PFSK-1 (cell line): ENCODE measurements around the gene ZNF608.

ENCODE experiments used
- POLR2AphosphoS5 ChIP-seq: IDR thresholded peaks from 2 replicates; pipeline ENCODE4 v1.6.1; 2012; ENCODE audit warnings: low read depth, mild to moderate bottlenecking, control low read depth, low read length, moderate library complexity
- SIN3A ChIP-seq: IDR thresholded peaks from 2 replicates; pipeline ENCODE4 v1.6.1; 2012; ENCODE audit warnings: mild to moderate bottlenecking, low read length, moderate library complexity, borderline replicate concordance; ENCODE audit not compliant: insufficient read depth
- TF ChIP-seq, protein P1 (sequence below), 2 experiments: IDR thresholded peaks; 2 replicates each; pipeline versions ENCODE4 v1.6.1 to v1.8.0; 2011 to 2012; ENCODE audit warnings: low read depth in 2 of 2, low read length in 2 of 2, control low read depth in 1 of 2, inconsistent platforms in 1 of 2, mild to moderate bottlenecking in 1 of 2, moderate library complexity in 1 of 2; ENCODE audit not compliant: insufficient read depth in 1 of 2

DNA sequence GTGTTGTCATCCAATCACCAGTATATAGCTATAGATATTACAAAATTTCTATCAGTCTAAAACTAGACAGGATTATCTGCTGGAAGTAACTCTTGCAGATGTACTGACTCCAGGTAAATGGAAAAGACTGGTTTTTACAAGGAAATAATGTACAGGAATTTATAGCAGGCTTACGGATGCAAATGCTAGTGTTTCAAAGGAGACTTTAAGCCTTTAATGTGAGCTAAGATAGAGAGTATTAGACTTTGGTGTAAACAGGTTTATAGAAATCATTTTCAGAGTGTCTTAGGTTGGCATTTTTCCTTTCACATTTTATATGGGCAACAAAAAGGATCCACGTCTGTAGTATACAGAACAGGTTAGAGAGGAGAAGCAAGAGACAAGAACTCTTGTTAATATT is 16.1 kb downstream of the ZNF608 start:
- TF ChIP-seq, protein P1, sequence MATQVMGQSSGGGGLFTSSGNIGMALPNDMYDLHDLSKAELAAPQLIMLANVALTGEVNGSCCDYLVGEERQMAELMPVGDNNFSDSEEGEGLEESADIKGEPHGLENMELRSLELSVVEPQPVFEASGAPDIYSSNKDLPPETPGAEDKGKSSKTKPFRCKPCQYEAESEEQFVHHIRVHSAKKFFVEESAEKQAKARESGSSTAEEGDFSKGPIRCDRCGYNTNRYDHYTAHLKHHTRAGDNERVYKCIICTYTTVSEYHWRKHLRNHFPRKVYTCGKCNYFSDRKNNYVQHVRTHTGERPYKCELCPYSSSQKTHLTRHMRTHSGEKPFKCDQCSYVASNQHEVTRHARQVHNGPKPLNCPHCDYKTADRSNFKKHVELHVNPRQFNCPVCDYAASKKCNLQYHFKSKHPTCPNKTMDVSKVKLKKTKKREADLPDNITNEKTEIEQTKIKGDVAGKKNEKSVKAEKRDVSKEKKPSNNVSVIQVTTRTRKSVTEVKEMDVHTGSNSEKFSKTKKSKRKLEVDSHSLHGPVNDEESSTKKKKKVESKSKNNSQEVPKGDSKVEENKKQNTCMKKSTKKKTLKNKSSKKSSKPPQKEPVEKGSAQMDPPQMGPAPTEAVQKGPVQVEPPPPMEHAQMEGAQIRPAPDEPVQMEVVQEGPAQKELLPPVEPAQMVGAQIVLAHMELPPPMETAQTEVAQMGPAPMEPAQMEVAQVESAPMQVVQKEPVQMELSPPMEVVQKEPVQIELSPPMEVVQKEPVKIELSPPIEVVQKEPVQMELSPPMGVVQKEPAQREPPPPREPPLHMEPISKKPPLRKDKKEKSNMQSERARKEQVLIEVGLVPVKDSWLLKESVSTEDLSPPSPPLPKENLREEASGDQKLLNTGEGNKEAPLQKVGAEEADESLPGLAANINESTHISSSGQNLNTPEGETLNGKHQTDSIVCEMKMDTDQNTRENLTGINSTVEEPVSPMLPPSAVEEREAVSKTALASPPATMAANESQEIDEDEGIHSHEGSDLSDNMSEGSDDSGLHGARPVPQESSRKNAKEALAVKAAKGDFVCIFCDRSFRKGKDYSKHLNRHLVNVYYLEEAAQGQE (IDR thresholded peaks at IDR 0.05; ENCODE audit: insufficient read depth in 1 of 2, low read depth in 2 of 2, low read length in 2 of 2), result no peak
- TF ChIP-seq POLR2AphosphoS5 (no peak), SIN3A (no peak)
